ENCODE results near the gene HEXD.

The HEXD gene

DNA sequence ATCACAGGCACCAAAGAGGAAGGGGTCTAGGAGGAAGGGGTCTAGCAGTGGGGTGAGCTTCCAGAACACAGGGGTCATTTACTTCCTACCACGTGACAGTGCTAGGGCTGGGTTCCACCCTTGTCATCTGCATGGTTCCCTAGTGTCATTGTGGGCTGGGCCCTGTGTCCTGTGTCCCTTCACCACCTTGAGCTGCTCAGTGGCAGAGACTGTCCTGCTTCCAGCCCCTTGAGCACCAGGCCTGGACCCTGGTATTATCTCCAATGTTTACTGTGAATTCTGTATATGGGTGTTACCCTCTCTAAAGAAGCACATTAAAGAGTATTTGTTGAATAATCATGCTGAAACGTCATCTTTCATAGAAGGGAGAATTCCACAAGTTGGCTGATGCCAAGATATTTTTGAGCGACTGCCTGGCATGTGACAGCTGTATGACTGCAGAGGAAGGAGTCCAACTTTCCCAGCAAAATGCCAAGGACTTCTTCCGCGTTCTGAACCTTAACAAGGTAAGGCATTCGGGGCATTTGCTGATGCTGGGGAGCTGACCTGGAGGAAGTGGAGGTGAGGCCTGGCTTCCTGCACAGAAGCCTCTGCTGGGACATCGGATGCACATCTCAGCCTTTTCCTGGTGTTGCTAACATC, 45.9 kb downstream of the HEXD start (continued):
- TF ChIP-seq, protein P1, sequence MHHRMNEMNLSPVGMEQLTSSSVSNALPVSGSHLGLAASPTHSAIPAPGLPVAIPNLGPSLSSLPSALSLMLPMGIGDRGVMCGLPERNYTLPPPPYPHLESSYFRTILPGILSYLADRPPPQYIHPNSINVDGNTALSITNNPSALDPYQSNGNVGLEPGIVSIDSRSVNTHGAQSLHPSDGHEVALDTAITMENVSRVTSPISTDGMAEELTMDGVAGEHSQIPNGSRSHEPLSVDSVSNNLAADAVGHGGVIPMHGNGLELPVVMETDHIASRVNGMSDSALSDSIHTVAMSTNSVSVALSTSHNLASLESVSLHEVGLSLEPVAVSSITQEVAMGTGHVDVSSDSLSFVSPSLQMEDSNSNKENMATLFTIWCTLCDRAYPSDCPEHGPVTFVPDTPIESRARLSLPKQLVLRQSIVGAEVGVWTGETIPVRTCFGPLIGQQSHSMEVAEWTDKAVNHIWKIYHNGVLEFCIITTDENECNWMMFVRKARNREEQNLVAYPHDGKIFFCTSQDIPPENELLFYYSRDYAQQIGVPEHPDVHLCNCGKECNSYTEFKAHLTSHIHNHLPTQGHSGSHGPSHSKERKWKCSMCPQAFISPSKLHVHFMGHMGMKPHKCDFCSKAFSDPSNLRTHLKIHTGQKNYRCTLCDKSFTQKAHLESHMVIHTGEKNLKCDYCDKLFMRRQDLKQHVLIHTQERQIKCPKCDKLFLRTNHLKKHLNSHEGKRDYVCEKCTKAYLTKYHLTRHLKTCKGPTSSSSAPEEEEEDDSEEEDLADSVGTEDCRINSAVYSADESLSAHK (tag by site-specific recombination; IDR thresholded peaks at IDR 0.05) = no peak
- TF ChIP-seq ZNF837 (tag by site-specific recombination; IDR thresholded peaks at IDR 0.05) = no peak
- no peak for TF ChIP-seq ZNF585B (tag by site-specific recombination; IDR thresholded peaks at IDR 0.05)
- TF ChIP-seq ZNF404 (tag by site-specific recombination; IDR thresholded peaks at IDR 0.05) = no peak
- no peak for TF ChIP-seq TRIM28 (IDR thresholded peaks at IDR 0.05; ENCODE audit: borderline replicate concordance, low read length)

DNA sequence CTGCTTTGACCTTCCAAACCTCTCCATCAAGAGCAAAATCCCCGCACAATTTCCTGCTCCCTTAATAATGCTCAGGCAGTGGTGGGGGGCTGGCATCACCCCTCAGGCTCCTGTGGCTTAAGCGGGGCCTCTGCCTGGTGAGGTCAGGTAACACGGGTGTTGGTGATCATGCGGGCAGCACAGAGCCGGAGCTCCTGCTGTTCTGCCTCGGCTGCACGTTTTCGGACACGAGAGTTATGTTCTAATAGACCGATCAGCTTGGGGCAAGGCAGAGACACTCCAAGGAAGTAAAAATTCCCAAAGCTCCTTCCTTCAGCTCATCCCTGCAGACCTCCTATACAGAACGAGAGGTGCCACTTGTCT, 46.4 kb downstream of the HEXD start:
- peaks cover 37 to 93% of the 10 kb centered on the region in 2 experiments for H3K36me3 ChIP-seq (ENCODE audit: control insufficient read depth in 2 of 2, insufficient read depth in 1 of 2, low read length in 2 of 2)
- POLR2A ChIA-PET = no interaction called here

DNA sequence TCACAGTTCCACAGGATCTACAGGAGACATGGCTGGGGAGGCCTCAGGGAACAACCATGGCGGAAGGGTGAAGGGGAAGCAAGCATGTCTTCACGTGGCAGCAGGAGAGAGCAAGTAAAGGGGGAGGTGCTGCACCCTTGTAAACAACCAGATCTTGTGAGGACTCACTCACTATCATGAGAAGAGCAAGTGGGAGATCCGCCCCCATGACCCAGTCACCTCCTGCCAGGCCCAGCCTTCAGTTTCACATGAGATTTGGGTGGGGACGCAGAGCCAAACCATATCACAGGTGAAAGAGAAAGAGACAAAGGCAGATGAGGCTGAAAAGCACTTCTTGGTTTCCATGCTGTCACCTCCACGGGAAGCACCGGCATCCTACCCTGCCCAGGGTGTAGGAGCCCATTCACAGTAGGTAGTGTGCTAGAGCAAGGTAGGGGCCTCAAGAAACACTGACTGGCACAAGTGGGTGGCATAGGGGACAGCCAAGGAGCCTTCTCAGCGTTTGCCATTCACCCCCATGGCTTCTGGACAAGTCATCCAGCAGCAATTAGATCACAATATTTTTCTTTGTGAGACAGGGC, 47.0 kb downstream of the HEXD start:
- Histone ChIP-seq H3K27ac (ENCODE audit: extremely low read depth, low read depth, low read length) (no peak overlapping the region), H3K36me3 (ENCODE audit: control insufficient read depth in 2 of 2, insufficient read depth in 1 of 2, low read length in 2 of 2) (peaks cover 41 to 95% of the 10 kb centered on the region in 2 experiments), H3K9me3 (ENCODE audit: control insufficient read depth, insufficient read depth, low read depth, low read length) (no peaks in the 10 kb centered on the region), H3K4me1 (ENCODE audit: control insufficient read depth, insufficient read depth, low read length) (no peaks in the 10 kb centered on the region), H3K4me3 (ENCODE audit: low read depth, low read length) (no peak overlapping the region)
- ChIA-PET POLR2A (no interaction called here), CTCF (no interaction called here)
- TF ChIP-seq ZIC2 (tag by site-specific recombination; IDR thresholded peaks at IDR 0.05) (peak; percentile 80), ZNF843 (tag by site-specific recombination; IDR thresholded peaks at IDR 0.05) (no peak), ZFP69B (tag by site-specific recombination; IDR thresholded peaks at IDR 0.05) (no peak)
- TF ChIP-seq, protein P2, sequence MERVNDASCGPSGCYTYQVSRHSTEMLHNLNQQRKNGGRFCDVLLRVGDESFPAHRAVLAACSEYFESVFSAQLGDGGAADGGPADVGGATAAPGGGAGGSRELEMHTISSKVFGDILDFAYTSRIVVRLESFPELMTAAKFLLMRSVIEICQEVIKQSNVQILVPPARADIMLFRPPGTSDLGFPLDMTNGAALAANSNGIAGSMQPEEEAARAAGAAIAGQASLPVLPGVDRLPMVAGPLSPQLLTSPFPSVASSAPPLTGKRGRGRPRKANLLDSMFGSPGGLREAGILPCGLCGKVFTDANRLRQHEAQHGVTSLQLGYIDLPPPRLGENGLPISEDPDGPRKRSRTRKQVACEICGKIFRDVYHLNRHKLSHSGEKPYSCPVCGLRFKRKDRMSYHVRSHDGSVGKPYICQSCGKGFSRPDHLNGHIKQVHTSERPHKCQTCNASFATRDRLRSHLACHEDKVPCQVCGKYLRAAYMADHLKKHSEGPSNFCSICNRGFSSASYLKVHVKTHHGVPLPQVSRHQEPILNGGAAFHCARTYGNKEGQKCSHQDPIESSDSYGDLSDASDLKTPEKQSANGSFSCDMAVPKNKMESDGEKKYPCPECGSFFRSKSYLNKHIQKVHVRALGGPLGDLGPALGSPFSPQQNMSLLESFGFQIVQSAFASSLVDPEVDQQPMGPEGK (tag by site-specific recombination; IDR thresholded peaks at IDR 0.05) = no peak

More for the DNA sequence above, 46.4 kb downstream of the HEXD start:
- Histone ChIP-seq H3K9me3 (ENCODE audit: control insufficient read depth, insufficient read depth, low read depth, low read length) (no peaks in the 10 kb centered on the region), H3K27ac (ENCODE audit: extremely low read depth, low read depth, low read length) (no peak overlapping the region), H3K4me3 (ENCODE audit: low read depth, low read length) (no peak overlapping the region), H3K4me1 (ENCODE audit: control insufficient read depth, insufficient read depth, low read length) (no peaks in the 10 kb centered on the region)
- no peak for TF ChIP-seq ZNF133 (tag by site-specific recombination; IDR thresholded peaks at IDR 0.05)
- no peak for TF ChIP-seq ZNF10 (tag by site-specific recombination; IDR thresholded peaks at IDR 0.05)
- TF ChIP-seq ZNF221 (tag by site-specific recombination; IDR thresholded peaks at IDR 0.05; ENCODE audit: borderline replicate concordance) = no peak
- no peak for TF ChIP-seq ZNF610 (tag by site-specific recombination; IDR thresholded peaks at IDR 0.05; ENCODE audit: borderline replicate concordance)
- TF ChIP-seq, protein P3, sequence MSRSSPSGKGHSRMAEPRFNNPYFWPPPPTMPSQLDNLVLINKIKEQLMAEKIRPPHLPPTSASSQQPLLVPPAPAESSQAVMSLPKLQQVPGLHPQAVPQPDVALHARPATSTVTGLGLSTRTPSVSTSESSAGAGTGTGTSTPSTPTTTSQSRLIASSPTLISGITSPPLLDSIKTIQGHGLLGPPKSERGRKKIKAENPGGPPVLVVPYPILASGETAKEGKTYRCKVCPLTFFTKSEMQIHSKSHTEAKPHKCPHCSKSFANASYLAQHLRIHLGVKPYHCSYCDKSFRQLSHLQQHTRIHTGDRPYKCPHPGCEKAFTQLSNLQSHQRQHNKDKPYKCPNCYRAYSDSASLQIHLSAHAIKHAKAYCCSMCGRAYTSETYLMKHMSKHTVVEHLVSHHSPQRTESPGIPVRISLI (tag by site-specific recombination; IDR thresholded peaks at IDR 0.05) = no peak
- TF ChIP-seq, protein P4, sequence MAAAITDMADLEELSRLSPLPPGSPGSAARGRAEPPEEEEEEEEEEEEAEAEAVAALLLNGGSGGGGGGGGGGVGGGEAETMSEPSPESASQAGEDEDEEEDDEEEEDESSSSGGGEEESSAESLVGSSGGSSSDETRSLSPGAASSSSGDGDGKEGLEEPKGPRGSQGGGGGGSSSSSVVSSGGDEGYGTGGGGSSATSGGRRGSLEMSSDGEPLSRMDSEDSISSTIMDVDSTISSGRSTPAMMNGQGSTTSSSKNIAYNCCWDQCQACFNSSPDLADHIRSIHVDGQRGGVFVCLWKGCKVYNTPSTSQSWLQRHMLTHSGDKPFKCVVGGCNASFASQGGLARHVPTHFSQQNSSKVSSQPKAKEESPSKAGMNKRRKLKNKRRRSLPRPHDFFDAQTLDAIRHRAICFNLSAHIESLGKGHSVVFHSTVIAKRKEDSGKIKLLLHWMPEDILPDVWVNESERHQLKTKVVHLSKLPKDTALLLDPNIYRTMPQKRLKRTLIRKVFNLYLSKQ (tag by site-specific recombination; IDR thresholded peaks at IDR 0.05; ENCODE audit: borderline replicate concordance) = no peak
- CTCF ChIA-PET = interaction anchor here (0.9 kb wide), 1 partner anchor 83 kb away, joined by 3 read pairs; no protein-coding TSS in a partner anchor
